GM23338 (cell line): ENCODE results near the gene MED27. TPM values are rescaled to one million over a fixed set of nuclear protein-coding genes. Genes with fewer than 3 reads are reported as not detected.

Source experiments
- ATAC-seq: fragments of 200-7000 bp; cut with Tn5 transposase; 3 replicates; pipeline ENCODE4 v1.9.1; 2020
- DNase-seq: peaks from one replicate; pipeline ENCODE4 v3.0.0-alpha.2; 2015; ENCODE audit warnings: low spot score
- H2AFZ ChIP-seq: fragments of 200-600 bp; sonication (generic); 2 replicates; pipeline ENCODE4 v1.8.0; 2016; ENCODE audit warnings: antibody characterized with exemption, mild to moderate bottlenecking, moderate library complexity
- H3F3A ChIP-seq: fragments of 200-600 bp; sonication (generic); replicated peaks from 2 replicates; pipeline ENCODE4 v1.8.0; 2017; ENCODE audit warnings: antibody characterized with exemption, mixed run types, low read depth
- H3K27ac ChIP-seq: fragments of 200-600 bp; sonication (generic); 2 replicates; pipeline ENCODE4 v1.6.1; 2016; ENCODE audit warnings: low read depth
- H3K27me3 ChIP-seq: fragments of 200-600 bp; sonication (generic); 2 replicates; pipeline ENCODE4 v1.8.0; 2016; ENCODE audit warnings: mild to moderate bottlenecking, mixed run types, moderate library complexity; ENCODE audit not compliant: insufficient read depth
- H3K36me3 ChIP-seq: fragments of 200-600 bp; sonication (generic); 2 replicates; pipeline ENCODE4 v1.8.0; 2016; ENCODE audit warnings: mild to moderate bottlenecking; ENCODE audit not compliant: insufficient read depth
- H3K4me1 ChIP-seq: fragments of 200-600 bp; sonication (generic); 2 replicates; pipeline ENCODE4 v1.8.0; 2016; ENCODE audit warnings: mild to moderate bottlenecking, moderate library complexity; ENCODE audit not compliant: insufficient read depth
- H3K4me2 ChIP-seq: fragments of 200-600 bp; sonication (generic); 2 replicates; pipeline ENCODE4 v1.7.1; 2017; ENCODE audit warnings: mixed run types
- H3K4me3 ChIP-seq: fragments of 200-600 bp; sonication (generic); 2 replicates; pipeline ENCODE4 v1.6.1; 2016; ENCODE audit warnings: mixed run types
- H3K79me2 ChIP-seq: fragments of 200-600 bp; sonication (generic); replicated peaks from 2 replicates; pipeline ENCODE4 v1.8.0; 2017; ENCODE audit warnings: mild to moderate bottlenecking; ENCODE audit not compliant: insufficient read depth
- H3K9me2 ChIP-seq: fragments of 200-600 bp; sonication (generic); 2 replicates; pipeline ENCODE4 v1.8.0; 2017; ENCODE audit not compliant: insufficient read depth
- H4K20me1 ChIP-seq: fragments of 200-600 bp; sonication (generic); replicated peaks from 2 replicates; pipeline ENCODE4 v1.8.0; 2017; ENCODE audit warnings: mild to moderate bottlenecking; ENCODE audit not compliant: insufficient read depth
- H3K27ac Mint-ChIP-seq: 2 replicates; pipeline ENCODE4 v1.8.0; 2020; ENCODE audit warnings: inconsistent platforms, mild to moderate bottlenecking, moderate library complexity, mixed read lengths
- H3K27me3 Mint-ChIP-seq: 3 replicates; pipeline ENCODE4 v1.8.0; 2022; ENCODE audit warnings: low read depth, mild to moderate bottlenecking, moderate library complexity, mixed read lengths, inconsistent platforms; ENCODE audit not compliant: insufficient read depth, poor library complexity
- H3K36me3 Mint-ChIP-seq: 3 replicates; pipeline ENCODE4 v1.8.0; 2021; ENCODE audit warnings: low read depth, mild to moderate bottlenecking, inconsistent platforms, moderate library complexity, mixed read lengths
- H3K4me1 Mint-ChIP-seq: 3 replicates; pipeline ENCODE4 v1.8.0; 2020; ENCODE audit warnings: mild to moderate bottlenecking, inconsistent platforms, mixed read lengths
- H3K4me3 Mint-ChIP-seq: 3 replicates; pipeline ENCODE4 v1.8.0; 2021; ENCODE audit warnings: moderate library complexity, mild to moderate bottlenecking, inconsistent platforms, mixed read lengths
- H3K9me3 Mint-ChIP-seq: 3 replicates; pipeline ENCODE4 v1.8.0; 2020; ENCODE audit warnings: moderate library complexity, mild to moderate bottlenecking, inconsistent platforms, mixed read lengths
- EZH2 ChIP-seq: fragments of 200-600 bp; sonication (generic); IDR thresholded peaks from one replicate; pipeline ENCODE4 v1.8.0; 2017; ENCODE audit warnings: antibody characterized with exemption, mild to moderate bottlenecking, low read depth; ENCODE audit not compliant: unreplicated experiment
- EZH2phosphoT487 ChIP-seq: fragments of 200-600 bp; sonication (generic); IDR thresholded peaks from one replicate; pipeline ENCODE4 v1.8.1; 2018; ENCODE audit warnings: antibody characterized with exemption; ENCODE audit not compliant: unreplicated experiment
- NANOG ChIP-seq: IDR thresholded peaks from 2 replicates; pipeline ENCODE4 v1.6.1; 2016; ENCODE audit warnings: antibody characterized with exemption, borderline replicate concordance
- POLR2AphosphoS5 ChIP-seq: IDR thresholded peaks from 2 replicates; pipeline ENCODE4 v1.6.1; 2016; ENCODE audit warnings: antibody characterized with exemption, low read depth
- STAT1 ChIP-seq: IDR thresholded peaks from one replicate; pipeline ENCODE4 v1.6.1; 2016; ENCODE audit warnings: antibody characterized with exemption; ENCODE audit not compliant: unreplicated experiment
- ZNF114 ChIP-seq: fragments of 250-450 bp; sonication (Bioruptor Pico); IDR thresholded peaks from 2 replicates; pipeline ENCODE4 v1.5.0; 2020; ENCODE audit warnings: mild to moderate bottlenecking, moderate library complexity
- ZNF331 ChIP-seq: fragments of 250-450 bp; sonication (Bioruptor Pico); IDR thresholded peaks from 2 replicates; pipeline ENCODE4 v1.5.0; 2020; ENCODE audit warnings: low read depth, mild to moderate bottlenecking, moderate library complexity
- polyA plus RNA-seq: library from polyadenylated mRNA; unstranded; fragments of >200 nt; fragmentation: Nextera tagmentation; extraction: Ambion mirVana; gene quantifications from 2 replicates; pipeline ENCODE4 v1.2.1, GENCODE V29; 2016
- total RNA-seq: library from RNA; depleted of rRNA; stranded (reverse); fragments of >200 nt; shearing (Covaris generic); gene quantifications from 2 replicates; pipeline ENCODE4 v1.2.3, GENCODE V29; 2014
- TF ChIP-seq, protein P1 (sequence below): fragments of 250-450 bp; sonication (Bioruptor Pico); IDR thresholded peaks from 2 replicates; pipeline ENCODE4 v1.5.0; 2020; ENCODE audit warnings: mild to moderate bottlenecking, moderate library complexity
- TF ChIP-seq, protein P2 (sequence below): IDR thresholded peaks from one replicate; pipeline ENCODE4 v1.6.1; 2018; ENCODE audit warnings: antibody characterized with exemption; ENCODE audit not compliant: unreplicated experiment

Gene MED27
- total and polyA plus RNA-seq, 2 experiments from 2014 or later: 30.6 to 35.0 TPM

GRCh38 chr9:132055756-132056155 is 23.9 kb downstream of the MED27 start (continued):
- TF ChIP-seq, protein P1, sequence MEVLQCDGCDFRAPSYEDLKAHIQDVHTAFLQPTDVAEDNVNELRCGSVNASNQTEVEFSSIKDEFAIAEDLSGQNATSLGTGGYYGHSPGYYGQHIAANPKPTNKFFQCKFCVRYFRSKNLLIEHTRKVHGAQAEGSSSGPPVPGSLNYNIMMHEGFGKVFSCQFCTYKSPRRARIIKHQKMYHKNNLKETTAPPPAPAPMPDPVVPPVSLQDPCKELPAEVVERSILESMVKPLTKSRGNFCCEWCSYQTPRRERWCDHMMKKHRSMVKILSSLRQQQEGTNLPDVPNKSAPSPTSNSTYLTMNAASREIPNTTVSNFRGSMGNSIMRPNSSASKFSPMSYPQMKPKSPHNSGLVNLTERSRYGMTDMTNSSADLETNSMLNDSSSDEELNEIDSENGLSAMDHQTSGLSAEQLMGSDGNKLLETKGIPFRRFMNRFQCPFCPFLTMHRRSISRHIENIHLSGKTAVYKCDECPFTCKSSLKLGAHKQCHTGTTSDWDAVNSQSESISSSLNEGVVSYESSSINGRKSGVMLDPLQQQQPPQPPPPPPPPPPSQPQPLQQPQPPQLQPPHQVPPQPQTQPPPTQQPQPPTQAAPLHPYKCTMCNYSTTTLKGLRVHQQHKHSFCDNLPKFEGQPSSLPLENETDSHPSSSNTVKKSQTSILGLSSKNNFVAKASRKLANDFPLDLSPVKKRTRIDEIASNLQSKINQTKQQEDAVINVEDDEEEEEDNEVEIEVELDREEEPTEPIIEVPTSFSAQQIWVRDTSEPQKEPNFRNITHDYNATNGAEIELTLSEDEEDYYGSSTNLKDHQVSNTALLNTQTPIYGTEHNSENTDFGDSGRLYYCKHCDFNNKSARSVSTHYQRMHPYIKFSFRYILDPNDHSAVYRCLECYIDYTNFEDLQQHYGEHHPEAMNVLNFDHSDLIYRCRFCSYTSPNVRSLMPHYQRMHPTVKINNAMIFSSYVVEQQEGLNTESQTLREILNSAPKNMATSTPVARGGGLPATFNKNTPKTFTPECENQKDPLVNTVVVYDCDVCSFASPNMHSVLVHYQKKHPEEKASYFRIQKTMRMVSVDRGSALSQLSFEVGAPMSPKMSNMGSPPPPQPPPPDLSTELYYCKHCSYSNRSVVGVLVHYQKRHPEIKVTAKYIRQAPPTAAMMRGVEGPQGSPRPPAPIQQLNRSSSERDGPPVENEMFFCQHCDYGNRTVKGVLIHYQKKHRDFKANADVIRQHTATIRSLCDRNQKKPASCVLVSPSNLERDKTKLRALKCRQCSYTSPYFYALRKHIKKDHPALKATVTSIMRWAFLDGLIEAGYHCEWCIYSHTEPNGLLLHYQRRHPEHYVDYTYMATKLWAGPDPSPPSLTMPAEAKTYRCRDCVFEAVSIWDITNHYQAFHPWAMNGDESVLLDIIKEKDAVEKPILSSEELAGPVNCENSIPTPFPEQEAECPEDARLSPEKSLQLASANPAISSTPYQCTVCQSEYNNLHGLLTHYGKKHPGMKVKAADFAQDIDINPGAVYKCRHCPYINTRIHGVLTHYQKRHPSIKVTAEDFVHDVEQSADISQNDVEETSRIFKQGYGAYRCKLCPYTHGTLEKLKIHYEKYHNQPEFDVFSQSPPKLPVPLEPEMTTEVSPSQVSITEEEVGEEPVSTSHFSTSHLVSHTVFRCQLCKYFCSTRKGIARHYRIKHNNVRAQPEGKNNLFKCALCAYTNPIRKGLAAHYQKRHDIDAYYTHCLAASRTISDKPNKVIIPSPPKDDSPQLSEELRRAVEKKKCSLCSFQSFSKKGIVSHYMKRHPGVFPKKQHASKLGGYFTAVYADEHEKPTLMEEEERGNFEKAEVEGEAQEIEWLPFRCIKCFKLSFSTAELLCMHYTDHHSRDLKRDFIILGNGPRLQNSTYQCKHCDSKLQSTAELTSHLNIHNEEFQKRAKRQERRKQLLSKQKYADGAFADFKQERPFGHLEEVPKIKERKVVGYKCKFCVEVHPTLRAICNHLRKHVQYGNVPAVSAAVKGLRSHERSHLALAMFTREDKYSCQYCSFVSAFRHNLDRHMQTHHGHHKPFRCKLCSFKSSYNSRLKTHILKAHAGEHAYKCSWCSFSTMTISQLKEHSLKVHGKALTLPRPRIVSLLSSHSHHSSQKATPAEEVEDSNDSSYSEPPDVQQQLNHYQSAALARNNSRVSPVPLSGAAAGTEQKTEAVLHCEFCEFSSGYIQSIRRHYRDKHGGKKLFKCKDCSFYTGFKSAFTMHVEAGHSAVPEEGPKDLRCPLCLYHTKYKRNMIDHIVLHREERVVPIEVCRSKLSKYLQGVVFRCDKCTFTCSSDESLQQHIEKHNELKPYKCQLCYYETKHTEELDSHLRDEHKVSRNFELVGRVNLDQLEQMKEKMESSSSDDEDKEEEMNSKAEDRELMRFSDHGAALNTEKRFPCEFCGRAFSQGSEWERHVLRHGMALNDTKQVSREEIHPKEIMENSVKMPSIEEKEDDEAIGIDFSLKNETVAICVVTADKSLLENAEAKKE: no peak
- TF ChIP-seq EZH2phosphoT487: no peak
- no peak for TF ChIP-seq POLR2AphosphoS5
- no peak for TF ChIP-seq EZH2
- TF ChIP-seq ZNF114: no peak
- TF ChIP-seq STAT1: no peak

DNA sequence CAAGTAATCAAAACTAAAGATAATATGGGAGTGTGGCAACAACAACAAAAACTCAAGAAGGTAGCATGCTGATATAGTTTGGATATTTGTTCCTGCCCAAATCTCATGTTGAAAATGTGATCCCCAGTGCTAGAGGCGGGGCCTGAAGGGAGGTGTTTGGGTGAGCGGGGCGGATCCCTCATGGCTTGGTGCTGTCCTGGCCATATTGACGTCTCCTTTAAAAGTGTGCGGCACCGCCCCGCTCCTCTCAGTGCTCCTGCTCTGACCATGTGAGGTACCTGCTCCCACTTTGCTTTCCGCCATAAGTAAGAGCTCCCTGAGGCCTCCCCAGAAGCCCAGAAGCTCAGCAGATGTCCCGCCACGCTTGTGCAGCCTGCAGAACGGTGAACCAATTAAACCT is 25.6 kb downstream of the MED27 start:
- Mint-ChIP-seq H3K36me3 (peaks cover 11% of the 10 kb centered on the region), H3K27me3 (peaks cover 5% of the 10 kb centered on the region), H3K9me3 (peaks cover 3% of the 10 kb centered on the region; the same call in 1 of the 3 replicates), H3K4me1 (peaks cover 24% of the 10 kb centered on the region), H3K27ac (no peak overlapping the region; the same call in 1 of the 2 replicates), H3K4me3 (no peak overlapping the region)
- H3F3A ChIP-seq: no peaks in the 10 kb centered on the region
- H3K27me3 ChIP-seq: no peaks in the 10 kb centered on the region
- H3K4me2 ChIP-seq: no peak overlapping the region
- peaks cover 87% of the 10 kb centered on the region for H3K79me2 ChIP-seq
- ATAC-seq (peak; percentile 88), DNase-seq (peak; percentile 43)
- peaks cover 25% of the 10 kb centered on the region; the same call in 1 of the 2 replicates for H4K20me1 ChIP-seq
- no peaks in the 10 kb centered on the region for H3K9me2 ChIP-seq
- H3K4me3 ChIP-seq: no peak overlapping the region
- no peak overlapping the region for H2AFZ ChIP-seq
- H3K27ac ChIP-seq: no peak overlapping the region
- H3K4me1 ChIP-seq: peaks cover 17% of the 10 kb centered on the region
- no peaks in the 10 kb centered on the region; the same call in 1 of the 2 replicates for H3K36me3 ChIP-seq
- TF ChIP-seq ZNF331 (CRISPR knock-in tag) (no peak), NANOG (no peak)
- TF ChIP-seq, protein P2, sequence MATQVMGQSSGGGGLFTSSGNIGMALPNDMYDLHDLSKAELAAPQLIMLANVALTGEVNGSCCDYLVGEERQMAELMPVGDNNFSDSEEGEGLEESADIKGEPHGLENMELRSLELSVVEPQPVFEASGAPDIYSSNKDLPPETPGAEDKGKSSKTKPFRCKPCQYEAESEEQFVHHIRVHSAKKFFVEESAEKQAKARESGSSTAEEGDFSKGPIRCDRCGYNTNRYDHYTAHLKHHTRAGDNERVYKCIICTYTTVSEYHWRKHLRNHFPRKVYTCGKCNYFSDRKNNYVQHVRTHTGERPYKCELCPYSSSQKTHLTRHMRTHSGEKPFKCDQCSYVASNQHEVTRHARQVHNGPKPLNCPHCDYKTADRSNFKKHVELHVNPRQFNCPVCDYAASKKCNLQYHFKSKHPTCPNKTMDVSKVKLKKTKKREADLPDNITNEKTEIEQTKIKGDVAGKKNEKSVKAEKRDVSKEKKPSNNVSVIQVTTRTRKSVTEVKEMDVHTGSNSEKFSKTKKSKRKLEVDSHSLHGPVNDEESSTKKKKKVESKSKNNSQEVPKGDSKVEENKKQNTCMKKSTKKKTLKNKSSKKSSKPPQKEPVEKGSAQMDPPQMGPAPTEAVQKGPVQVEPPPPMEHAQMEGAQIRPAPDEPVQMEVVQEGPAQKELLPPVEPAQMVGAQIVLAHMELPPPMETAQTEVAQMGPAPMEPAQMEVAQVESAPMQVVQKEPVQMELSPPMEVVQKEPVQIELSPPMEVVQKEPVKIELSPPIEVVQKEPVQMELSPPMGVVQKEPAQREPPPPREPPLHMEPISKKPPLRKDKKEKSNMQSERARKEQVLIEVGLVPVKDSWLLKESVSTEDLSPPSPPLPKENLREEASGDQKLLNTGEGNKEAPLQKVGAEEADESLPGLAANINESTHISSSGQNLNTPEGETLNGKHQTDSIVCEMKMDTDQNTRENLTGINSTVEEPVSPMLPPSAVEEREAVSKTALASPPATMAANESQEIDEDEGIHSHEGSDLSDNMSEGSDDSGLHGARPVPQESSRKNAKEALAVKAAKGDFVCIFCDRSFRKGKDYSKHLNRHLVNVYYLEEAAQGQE: no peak
